ENCODE data around the gene UGT2A3.

Gene UGT2A3

DNA sequence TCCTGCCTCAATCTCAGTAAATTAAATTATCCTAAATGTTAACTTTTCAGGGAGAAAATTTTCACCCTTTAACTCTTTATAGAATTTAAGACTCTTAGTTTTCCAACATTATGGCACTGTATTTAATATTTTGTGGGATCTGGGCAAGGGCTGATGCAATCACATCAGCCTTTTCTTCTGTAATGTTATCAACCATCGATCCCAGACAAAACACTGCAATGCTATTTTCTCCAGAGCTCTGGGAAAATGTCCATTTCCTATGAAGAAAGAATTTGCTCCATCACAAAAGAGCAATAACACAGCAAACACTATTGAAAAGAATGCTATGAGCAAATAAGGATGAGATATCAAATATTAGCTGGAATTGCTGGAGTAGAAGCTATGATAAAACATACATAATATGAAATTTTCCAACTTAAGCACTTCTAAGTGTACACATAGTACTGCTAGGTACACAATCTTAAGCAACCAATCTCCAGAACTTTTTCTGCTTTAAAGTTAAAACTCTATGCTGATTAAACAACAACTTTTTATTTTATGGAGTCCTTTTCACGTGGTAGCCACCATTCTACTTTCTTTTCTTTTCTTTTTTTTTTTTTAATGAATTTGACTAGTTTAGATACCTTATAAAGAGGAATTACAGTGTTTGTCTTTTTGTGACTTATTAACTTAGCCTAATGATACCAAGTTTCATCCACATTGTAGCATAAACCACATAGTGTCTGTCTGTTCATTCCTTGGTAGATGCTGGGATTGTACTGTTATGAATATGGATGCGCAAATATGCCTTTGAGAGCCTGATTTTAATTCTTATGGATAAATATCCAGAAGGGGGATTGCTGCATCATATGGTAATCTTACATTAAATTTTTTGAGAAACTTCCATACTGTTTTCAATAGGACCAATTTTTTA is 43.6 kb downstream of the UGT2A3 start:
- peaks cover 35% of the 10 kb centered on the region for H3K4me1 Mint-ChIP-seq
- peaks cover 4% of the 10 kb centered on the region for H3K27me3 Mint-ChIP-seq (ENCODE audit: low read depth)
- no peak overlapping the region for H3K4me3 Mint-ChIP-seq

GRCh38 chr4:68907245-68907644 is 44.4 kb downstream of the UGT2A3 start:
- H3K4me3 Mint-ChIP-seq, result no peak overlapping the region
- no peaks in the 10 kb centered on the region for H3K9me3 Mint-ChIP-seq
- peak overlapping the region; percentile 93 to 98 (median 94) for H3K27ac Mint-ChIP-seq
- peaks cover 4% of the 10 kb centered on the region for H3K27me3 Mint-ChIP-seq (ENCODE audit: low read depth)
- H3K4me1 Mint-ChIP-seq, result peaks cover 35% of the 10 kb centered on the region
- no peak for TF ChIP-seq CTCF (IDR thresholded peaks at IDR 0.05; ENCODE audit: unreplicated experiment in 3 of 3)
- H3K36me3 Mint-ChIP-seq (ENCODE audit: low read depth), result no peaks in the 10 kb centered on the region

More for the DNA sequence above, 43.6 kb downstream of the UGT2A3 start:
- Mint-ChIP-seq H3K27ac (peak overlapping the region; percentile 93 to 98 (median 94)), H3K36me3 (ENCODE audit: low read depth) (no peaks in the 10 kb centered on the region), H3K9me3 (no peaks in the 10 kb centered on the region)
- no peak for TF ChIP-seq CTCF (IDR thresholded peaks at IDR 0.05; ENCODE audit: unreplicated experiment in 3 of 3)

DNA sequence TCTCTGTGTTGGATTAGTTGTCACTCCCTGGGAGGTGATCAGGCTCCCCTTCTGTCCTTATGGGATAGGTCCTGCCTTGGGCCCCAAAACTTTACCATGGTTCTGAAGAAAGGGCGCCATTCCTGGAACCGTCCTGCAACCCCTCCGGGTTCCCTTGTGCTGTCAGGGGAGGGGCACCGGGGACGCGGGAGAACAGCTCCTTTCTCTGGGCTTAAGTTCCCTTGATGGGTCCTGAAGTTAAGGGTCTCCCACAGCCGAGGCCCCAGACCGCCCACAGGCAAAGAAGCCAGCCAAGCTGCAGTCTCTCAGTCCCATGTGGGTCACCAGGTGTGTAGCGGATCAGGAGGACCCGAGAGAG is 44.8 kb downstream of the UGT2A3 start:
- H3K27me3 Mint-ChIP-seq (ENCODE audit: low read depth), result peaks cover 4% of the 10 kb centered on the region
- no peaks in the 10 kb centered on the region for H3K9me3 Mint-ChIP-seq
- no peaks in the 10 kb centered on the region for H3K36me3 Mint-ChIP-seq (ENCODE audit: low read depth)
- peak overlapping the region; percentile 93 to 98 (median 94) for H3K27ac Mint-ChIP-seq
- peaks cover 35% of the 10 kb centered on the region for H3K4me1 Mint-ChIP-seq
- peak overlapping the region; percentile 64 to 83 (median 80) for H3K4me3 Mint-ChIP-seq
- TF ChIP-seq CTCF (IDR thresholded peaks at IDR 0.05; ENCODE audit: unreplicated experiment in 3 of 3), result no peak

DNA sequence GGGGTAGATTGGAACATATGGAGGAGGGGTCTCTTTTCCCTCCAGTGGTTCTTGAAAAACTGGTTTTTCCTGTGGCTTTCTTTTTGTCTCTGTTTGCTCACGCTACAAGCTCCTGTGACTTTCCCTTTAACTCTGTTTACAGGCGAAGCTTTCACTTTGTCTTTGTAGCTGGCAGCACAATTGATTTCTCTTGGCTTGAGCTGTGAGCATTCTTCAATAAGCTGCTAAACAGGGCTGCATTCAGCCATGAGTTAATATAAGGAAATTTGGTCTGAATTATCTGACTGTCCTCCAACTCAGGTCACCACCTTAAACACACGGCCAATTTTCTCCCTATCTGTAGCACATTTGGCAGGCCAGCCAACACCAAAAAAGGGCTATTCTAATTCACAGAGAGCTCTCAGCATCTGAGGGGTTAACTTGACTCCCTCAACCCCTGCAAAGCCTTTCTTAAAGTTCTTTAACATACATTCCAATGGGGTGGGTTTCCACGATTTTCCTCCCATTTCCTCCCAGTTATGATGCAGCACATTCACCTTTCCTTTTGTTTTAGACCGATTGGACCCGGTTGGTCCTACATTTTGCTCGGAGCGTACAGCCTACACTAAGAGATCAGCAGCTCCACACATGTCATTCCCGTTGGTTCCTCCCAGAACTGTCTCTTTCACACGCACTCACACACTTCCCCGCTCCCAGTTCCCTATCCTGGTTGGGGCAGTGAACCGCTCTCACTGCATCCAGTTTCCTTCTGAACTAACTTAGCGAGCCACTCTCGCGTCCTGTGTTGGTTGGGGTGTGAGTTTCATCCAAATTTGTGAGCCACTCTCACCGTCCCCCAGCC is 45.4 kb downstream of the UGT2A3 start:
- H3K4me1 Mint-ChIP-seq, result peaks cover 35% of the 10 kb centered on the region
- TF ChIP-seq CTCF (IDR thresholded peaks at IDR 0.05; ENCODE audit: unreplicated experiment in 3 of 3), result no peak
- no peaks in the 10 kb centered on the region for H3K36me3 Mint-ChIP-seq (ENCODE audit: low read depth)
- no peaks in the 10 kb centered on the region for H3K9me3 Mint-ChIP-seq
- H3K4me3 Mint-ChIP-seq, result peak overlapping the region; percentile 64 to 83 (median 80)
- peak overlapping the region; percentile 93 to 98 (median 94) for H3K27ac Mint-ChIP-seq
- H3K27me3 Mint-ChIP-seq (ENCODE audit: low read depth), result peaks cover 4% of the 10 kb centered on the region

DNA sequence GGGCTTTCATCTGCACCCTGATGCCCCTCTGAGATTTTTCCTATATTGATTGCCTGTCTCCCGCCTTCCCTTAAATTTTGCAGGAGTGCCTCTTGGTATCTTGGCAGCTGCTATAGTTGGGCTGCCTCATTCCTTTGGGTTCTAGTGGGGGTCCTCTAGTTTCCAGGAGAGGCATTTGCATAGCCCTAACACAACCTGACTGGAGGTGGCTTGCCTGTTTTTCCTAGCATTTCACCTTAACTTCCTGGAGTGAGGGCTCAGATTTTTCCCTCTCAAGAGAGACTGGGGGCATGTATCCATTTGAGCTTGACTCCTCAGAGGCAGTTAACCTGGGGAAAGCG is 46.0 kb downstream of the UGT2A3 start:
- no peaks in the 10 kb centered on the region for H3K36me3 Mint-ChIP-seq (ENCODE audit: low read depth)
- no peak for TF ChIP-seq CTCF (IDR thresholded peaks at IDR 0.05; ENCODE audit: unreplicated experiment in 3 of 3)
- H3K27me3 Mint-ChIP-seq (ENCODE audit: low read depth), result peaks cover 4% of the 10 kb centered on the region
- no peaks in the 10 kb centered on the region for H3K9me3 Mint-ChIP-seq
- peaks cover 35% of the 10 kb centered on the region for H3K4me1 Mint-ChIP-seq
- peak overlapping the region; percentile 93 to 98 (median 94) for H3K27ac Mint-ChIP-seq
- peak overlapping the region; percentile 64 to 83 (median 80) for H3K4me3 Mint-ChIP-seq

Measured in nephron (organoid).